ENCODE measurements around the gene SIK1.
"Not testable (repeated sequence)": the region's sequence is repeated elsewhere in the genome, so short reads cannot be mapped to it uniquely, and the experiment has no call there.

- TF ChIP-seq, protein P1, sequence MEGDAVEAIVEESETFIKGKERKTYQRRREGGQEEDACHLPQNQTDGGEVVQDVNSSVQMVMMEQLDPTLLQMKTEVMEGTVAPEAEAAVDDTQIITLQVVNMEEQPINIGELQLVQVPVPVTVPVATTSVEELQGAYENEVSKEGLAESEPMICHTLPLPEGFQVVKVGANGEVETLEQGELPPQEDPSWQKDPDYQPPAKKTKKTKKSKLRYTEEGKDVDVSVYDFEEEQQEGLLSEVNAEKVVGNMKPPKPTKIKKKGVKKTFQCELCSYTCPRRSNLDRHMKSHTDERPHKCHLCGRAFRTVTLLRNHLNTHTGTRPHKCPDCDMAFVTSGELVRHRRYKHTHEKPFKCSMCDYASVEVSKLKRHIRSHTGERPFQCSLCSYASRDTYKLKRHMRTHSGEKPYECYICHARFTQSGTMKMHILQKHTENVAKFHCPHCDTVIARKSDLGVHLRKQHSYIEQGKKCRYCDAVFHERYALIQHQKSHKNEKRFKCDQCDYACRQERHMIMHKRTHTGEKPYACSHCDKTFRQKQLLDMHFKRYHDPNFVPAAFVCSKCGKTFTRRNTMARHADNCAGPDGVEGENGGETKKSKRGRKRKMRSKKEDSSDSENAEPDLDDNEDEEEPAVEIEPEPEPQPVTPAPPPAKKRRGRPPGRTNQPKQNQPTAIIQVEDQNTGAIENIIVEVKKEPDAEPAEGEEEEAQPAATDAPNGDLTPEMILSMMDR (optimal IDR thresholded peaks at IDR 0.05 in 1 of 3, IDR thresholded peaks at IDR 0.05 in 1 of 3, conservative IDR thresholded peaks at IDR 0.05 in 1 of 3; ENCODE audit: extremely low read depth in 1 of 3, insufficient read depth in 2 of 3, low read length in 3 of 3) = not testable (repeated sequence)
- not testable (repeated sequence) for TF ChIP-seq EZH2 (IDR thresholded peaks at IDR 0.05; ENCODE audit: low read length)
These were observed 36.7 kb upstream of the SIK1 start for GRCh38 chr21:43463498-43464261.
